HG03575 (cell line): ENCODE results near the gene EVPLL.
"Not testable (repeated sequence)": the region's sequence is repeated elsewhere in the genome, so short reads cannot be mapped to it uniquely, and the experiment has no call there.

Experiments used
- ATAC-seq: cut with Tn5 transposase; IDR thresholded peaks from one replicate; pipeline ENCODE4 v1.9.1; 2021; ENCODE audit not compliant: unreplicated experiment, insufficient number of reproducible peaks, low FRiP score; ENCODE audit errors: extremely low read depth

Gene EVPLL

DNA sequence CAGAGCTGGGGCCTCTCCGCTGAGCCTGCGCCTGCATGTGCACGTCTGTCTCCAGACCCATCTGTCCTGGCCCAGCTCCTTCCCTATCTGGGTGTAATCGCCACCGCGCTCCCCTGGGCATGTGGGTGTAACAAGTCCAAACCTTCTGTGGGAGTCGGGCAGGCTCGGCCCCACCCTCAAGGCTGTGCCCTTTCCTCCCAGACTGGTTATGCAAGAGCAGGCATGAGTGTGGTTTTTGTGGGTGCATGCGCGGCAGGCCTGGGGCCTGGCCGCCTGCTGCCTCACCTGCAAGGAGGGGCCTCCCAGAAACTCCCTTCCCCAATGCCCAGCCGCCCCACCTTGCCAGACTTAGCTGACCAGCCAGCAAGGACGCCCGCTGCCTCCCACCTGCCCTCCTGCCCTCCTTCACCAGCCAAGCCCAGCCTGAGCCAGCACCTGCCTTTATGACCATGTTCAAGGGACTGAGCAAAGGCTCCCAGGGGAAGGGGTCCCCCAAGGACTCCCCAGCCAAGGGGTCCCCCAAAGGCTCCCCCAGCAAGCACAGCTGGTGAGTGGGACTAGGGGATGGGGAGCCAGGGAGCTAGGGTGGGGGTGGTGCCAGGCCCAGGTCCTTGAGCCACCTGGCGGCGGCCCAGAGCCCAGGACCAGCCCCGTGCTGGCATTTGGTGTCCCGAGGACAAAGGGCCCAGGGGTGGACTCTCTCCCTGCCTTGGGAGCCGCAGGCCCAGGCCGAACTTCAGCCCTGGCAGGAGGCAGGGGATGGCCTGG lies at the start of gene EVPLL:
Gene EVPLL, plus strand, starts transcription at position 342 of the 768 bp plus-strand sequence. CDS start 3,160 bp downstream, outside the sequence.
- no peak for ATAC-seq

DNA sequence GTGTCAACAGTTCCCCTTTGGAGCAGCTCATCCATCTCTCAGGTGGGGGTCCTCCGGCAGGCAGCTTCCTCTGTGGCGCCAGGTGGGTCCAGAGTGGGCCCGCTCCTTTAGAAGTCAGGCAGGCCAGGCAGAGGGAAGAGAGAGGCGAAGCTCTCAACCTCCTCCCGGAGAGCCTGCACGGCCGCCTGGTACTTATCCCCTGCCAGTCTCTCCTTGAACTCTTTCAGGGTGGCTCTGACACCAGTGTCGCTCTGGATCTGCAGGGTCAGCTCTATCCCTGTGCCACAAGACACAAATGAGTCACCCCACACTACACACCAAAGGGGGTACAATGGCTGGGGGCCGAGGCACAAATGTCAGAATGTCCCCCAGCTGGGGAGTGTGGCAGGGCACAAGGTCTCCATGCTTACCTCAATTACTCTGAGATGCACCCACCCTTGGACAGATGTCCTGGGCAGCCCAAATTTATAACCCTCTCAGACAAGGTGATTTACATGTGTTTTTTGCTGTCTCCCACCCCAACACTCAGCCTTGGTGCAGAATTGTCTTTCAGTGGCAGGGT lies 48.9 kb upstream of the EVPLL start:
- ATAC-seq = no peak

DNA sequence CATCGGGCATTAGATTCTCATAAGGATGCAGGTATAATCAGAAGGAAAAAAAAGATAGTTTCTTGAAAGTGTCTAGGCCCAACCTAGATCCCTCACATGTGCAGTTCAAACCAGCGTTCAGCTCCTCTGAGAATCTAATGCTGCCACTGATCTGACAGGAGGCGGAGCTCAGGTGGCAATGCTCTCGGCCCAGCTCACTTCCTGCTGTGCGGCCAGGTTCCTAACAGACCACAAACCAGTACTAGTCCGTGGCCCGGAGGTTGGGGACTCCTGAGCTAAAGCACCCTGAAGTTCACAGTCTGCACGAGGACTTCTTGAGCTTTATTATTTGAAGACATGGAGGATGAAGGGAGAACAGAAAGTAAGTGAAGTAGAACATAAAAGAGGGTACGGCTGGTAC lies 45.7 kb upstream of the EVPLL start:
- ATAC-seq = no peak

- no peak for ATAC-seq
These were observed 44.6 kb upstream of the EVPLL start for GRCh38 chr17:18332909-18333489.

DNA sequence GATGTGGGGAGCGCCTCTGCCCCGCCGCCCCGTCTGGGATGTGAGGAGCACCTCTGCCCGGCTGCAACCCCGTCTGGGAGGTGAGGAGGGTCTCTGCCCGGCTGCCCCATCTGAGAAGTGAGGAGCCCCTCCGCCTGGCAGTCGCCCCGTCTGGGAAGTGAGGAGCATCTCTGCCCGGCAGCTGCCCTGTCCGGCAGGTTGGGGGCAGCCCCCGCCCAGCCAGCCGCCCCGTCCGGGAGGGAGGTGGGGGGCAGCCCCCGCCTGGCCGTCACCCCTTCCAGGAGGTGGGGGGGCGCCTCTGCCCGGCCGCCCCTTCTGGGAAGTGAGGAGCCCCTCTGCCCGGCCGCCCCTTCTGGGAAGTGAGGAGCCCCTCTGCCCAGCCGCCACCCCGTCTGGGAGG lies 39.4 kb upstream of the EVPLL start:
- not testable (repeated sequence) for ATAC-seq

DNA sequence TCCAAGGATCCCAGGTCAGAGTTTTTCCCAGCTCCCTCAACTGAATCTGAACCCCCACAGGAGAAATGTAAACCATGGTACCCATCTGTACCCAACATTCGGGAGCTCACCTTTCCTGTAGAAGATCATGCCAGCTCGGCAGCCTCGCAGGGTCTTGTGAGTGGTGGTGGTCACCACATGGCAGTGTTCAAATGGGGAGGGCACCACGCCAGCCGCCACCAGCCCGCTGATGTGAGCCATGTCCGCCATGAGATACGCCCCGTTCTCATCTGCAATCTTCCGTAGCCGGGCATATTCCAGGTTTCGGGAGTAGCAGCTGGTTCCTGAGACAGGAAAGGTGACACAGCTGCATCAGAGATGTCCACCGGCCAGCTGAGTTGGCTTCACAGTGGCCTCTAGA lies 37.6 kb upstream of the EVPLL start:
- ATAC-seq = no peak

DNA sequence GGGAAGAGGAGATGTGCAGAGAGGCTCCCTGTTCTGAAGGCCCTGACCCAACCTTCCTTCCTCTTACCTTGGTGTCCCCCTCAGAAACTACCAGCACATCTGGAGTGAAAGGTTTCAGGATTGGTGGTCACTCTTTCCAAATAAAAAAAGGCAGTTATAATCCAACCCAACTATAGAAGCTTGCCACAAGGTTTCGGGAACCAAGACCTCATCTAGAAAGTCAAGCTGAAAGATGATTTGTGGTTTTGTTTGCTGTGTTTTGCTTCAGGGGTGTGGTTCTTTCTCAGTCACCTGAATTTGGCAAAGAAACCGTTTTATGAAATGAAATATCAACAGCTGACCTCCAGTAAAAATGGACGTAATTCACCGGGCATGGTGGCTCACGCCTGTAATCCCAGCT lies 33.6 kb upstream of the EVPLL start:
- ATAC-seq = no peak

GRCh38 chr17:18353541-18353940 lies 24.0 kb upstream of the EVPLL start:
- ATAC-seq = no peak

- ATAC-seq = no peak
These were observed 21.0 kb upstream of the EVPLL start for GRCh38 chr17:18356624-18357023.

GRCh38 chr17:18360518-18360917 lies 17.1 kb upstream of the EVPLL start:
- no peak for ATAC-seq

- ATAC-seq = no peak
These were observed 15.5 kb upstream of the EVPLL start for GRCh38 chr17:18361837-18362697.

DNA sequence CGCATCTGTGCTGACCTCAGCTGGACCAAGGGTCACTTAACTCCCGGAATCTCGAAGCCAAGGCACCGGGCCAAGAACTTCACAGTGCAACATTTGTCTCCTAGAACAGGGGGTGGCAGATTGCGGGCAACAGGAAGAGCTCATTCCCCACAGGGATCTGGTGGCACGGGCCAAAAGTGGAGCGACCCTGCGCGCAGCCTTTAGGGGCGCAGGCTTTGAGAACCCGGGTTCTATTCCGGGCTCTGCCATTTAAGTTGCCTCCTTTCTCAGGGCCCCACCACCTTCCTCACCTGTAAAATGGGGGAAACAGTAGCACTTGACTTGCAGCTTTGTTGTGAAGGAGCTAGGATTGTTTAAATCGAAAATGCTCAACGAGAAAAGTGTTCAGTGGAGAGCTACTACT lies 14.9 kb upstream of the EVPLL start:
- ATAC-seq = no peak

- no peak for ATAC-seq
These were observed 14.2 kb upstream of the EVPLL start, which contains the start of gene SHMT1 for GRCh38 chr17:18363101-18364049. TSS of gene SHMT1 (minus strand) at chr17:18363550. CDS start at chr17:18355981, 7,569 bp downstream.

DNA sequence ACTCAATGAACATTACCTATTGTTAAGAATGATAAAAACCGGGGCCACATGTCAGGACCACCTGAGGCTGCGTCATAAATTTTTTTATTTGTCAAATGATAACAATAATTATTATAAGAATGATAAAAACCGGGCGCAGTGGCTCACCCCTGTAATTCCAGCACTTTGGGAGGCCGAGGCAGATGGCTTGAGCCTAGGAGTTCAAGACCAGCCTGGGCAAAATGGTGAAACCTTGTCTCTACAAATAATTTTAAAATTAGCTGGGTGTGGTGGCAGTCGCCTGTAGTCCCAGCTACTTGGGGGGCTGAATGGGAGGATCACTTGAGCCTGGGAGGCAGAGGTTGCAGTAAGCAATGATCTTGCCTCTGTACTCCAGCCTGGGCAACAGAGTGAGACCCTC lies 13.4 kb upstream of the EVPLL start:
- ATAC-seq = no peak

- ATAC-seq = no peak
These were observed 8.6 kb upstream of the EVPLL start for GRCh38 chr17:18368946-18369345.

- no peak for ATAC-seq
These were observed 6.8 kb upstream of the EVPLL start for GRCh38 chr17:18370761-18371160.

GRCh38 chr17:18371455-18371854 lies 6.1 kb upstream of the EVPLL start:
- no peak for ATAC-seq

GRCh38 chr17:18373181-18373580 lies 4.4 kb upstream of the EVPLL start:
- not testable (repeated sequence) for ATAC-seq
